Hepatocyte (in vitro differentiated cells): ENCODE measurements around the gene BPIFB2. TPM values are rescaled to one million over a fixed set of nuclear protein-coding genes. Genes with fewer than 3 reads are reported as not detected.

ENCODE experiments used
- DNase-seq: peaks from one replicate; pipeline ENCODE4 v3.0.0-alpha.2; 2016; ENCODE audit warnings: low spot score
- H2AFZ ChIP-seq: fragments of 200-600 bp; sonication (generic); 2 replicates; pipeline ENCODE4 v1.6.0; 2016; ENCODE audit warnings: antibody characterized with exemption, mild to moderate bottlenecking
- H3K27ac ChIP-seq: fragments of 200-600 bp; sonication (generic); 2 replicates; pipeline ENCODE4 v1.5.1; 2016; ENCODE audit warnings: mild to moderate bottlenecking
- H3K27me3 ChIP-seq: fragments of 200-600 bp; sonication (generic); 2 replicates; pipeline ENCODE4 v1.6.1; 2016
- H3K36me3 ChIP-seq: fragments of 200-600 bp; sonication (generic); replicated peaks from 2 replicates; pipeline ENCODE4 v1.5.1; 2016; ENCODE audit warnings: low read depth; ENCODE audit not compliant: insufficient read depth
- H3K4me1 ChIP-seq: fragments of 200-600 bp; sonication (generic); 2 replicates; pipeline ENCODE4 v1.5.1; 2016; ENCODE audit warnings: mild to moderate bottlenecking, moderate library complexity; ENCODE audit not compliant: insufficient read depth
- H3K4me2 ChIP-seq: fragments of 200-600 bp; sonication (generic); 2 replicates; pipeline ENCODE4 v1.6.0; 2016
- H3K4me3 ChIP-seq: fragments of 200-600 bp; sonication (generic); 2 replicates; pipeline ENCODE4 v1.5.1; 2016; ENCODE audit warnings: mild to moderate bottlenecking
- H3K79me2 ChIP-seq: fragments of 200-600 bp; sonication (generic); 2 replicates; pipeline ENCODE4 v1.6.0; 2017; ENCODE audit warnings: mild to moderate bottlenecking
- H3K9me2 ChIP-seq: fragments of 200-600 bp; sonication (generic); replicated peaks from 2 replicates; pipeline ENCODE4 v1.6.0; 2017; ENCODE audit warnings: mild to moderate bottlenecking; ENCODE audit not compliant: insufficient read depth
- H3K9me3 ChIP-seq: fragments of 200-600 bp; sonication (generic); 2 replicates; pipeline ENCODE4 v1.5.1; 2016; ENCODE audit warnings: low read depth, mild to moderate bottlenecking
- H4K20me1 ChIP-seq: fragments of 200-600 bp; sonication (generic); 2 replicates; pipeline ENCODE4 v1.6.0; 2016; ENCODE audit warnings: mild to moderate bottlenecking; ENCODE audit not compliant: insufficient read depth, poor library complexity, severe bottlenecking
- CTCF ChIP-seq: fragments of 200-600 bp; sonication (generic); IDR thresholded peaks from 2 replicates; pipeline ENCODE4 v1.5.1; 2016; ENCODE audit warnings: antibody characterized with exemption, mild to moderate bottlenecking; ENCODE audit not compliant: poor library complexity
- EZH2 ChIP-seq: fragments of 200-600 bp; sonication (generic); IDR thresholded peaks from 2 replicates; pipeline ENCODE4 v1.6.1; 2016; ENCODE audit warnings: antibody characterized with exemption, mild to moderate bottlenecking, borderline replicate concordance
- EZH2phosphoT487 ChIP-seq: fragments of 200-600 bp; sonication (generic); IDR thresholded peaks from one replicate; pipeline ENCODE4 v1.6.1; 2018; ENCODE audit warnings: antibody characterized with exemption, mild to moderate bottlenecking, low read depth, moderate library complexity; ENCODE audit not compliant: unreplicated experiment, severe bottlenecking
- WGBS: methylation state at CpG from one replicate; pipeline ENCODE4 v1.1.6; 2016; ENCODE audit warnings: low lambda C conversion rate; ENCODE audit errors: missing lambda C conversion rate; 5-methylcytosine and 5-hydroxymethylcytosine counted together
- polyA plus RNA-seq: library from polyadenylated mRNA; unstranded; fragments of >200 nt; fragmentation: Nextera tagmentation; extraction: Ambion mirVana; gene quantifications from 2 replicates; pipeline ENCODE4 v1.2.1, GENCODE V29; 2016
- total RNA-seq: library from RNA; depleted of rRNA; stranded (reverse); fragments of >200 nt; gene quantifications from 2 replicates; pipeline ENCODE4 v1.2.3, GENCODE V29; 2014

The BPIFB2 gene
- total and polyA plus RNA-seq, 2 experiments from 2014 or later, result 0.30 to 0.70 TPM

GRCh38 chr20:32967961-32968457 lies 39.5 kb upstream of the BPIFB2 start:
- Histone ChIP-seq H3K79me2 (no peaks in the 10 kb centered on the region), H3K27ac (no peak overlapping the region), H3K4me1 (peaks cover 7% of the 10 kb centered on the region), H3K4me2 (no peak overlapping the region), H3K36me3 (no peaks in the 10 kb centered on the region), H3K9me3 (no peaks in the 10 kb centered on the region), H2AFZ (no peak overlapping the region), H3K27me3 (no peaks in the 10 kb centered on the region), H3K4me3 (no peak overlapping the region), H3K9me2 (no peaks in the 10 kb centered on the region), H4K20me1 (no peaks in the 10 kb centered on the region)
- TF ChIP-seq CTCF (no peak), EZH2phosphoT487 (no peak), EZH2 (no peak)
- 92% methylated on average over 16 of the region's 16 CpGs for WGBS
- no peak for DNase-seq

DNA sequence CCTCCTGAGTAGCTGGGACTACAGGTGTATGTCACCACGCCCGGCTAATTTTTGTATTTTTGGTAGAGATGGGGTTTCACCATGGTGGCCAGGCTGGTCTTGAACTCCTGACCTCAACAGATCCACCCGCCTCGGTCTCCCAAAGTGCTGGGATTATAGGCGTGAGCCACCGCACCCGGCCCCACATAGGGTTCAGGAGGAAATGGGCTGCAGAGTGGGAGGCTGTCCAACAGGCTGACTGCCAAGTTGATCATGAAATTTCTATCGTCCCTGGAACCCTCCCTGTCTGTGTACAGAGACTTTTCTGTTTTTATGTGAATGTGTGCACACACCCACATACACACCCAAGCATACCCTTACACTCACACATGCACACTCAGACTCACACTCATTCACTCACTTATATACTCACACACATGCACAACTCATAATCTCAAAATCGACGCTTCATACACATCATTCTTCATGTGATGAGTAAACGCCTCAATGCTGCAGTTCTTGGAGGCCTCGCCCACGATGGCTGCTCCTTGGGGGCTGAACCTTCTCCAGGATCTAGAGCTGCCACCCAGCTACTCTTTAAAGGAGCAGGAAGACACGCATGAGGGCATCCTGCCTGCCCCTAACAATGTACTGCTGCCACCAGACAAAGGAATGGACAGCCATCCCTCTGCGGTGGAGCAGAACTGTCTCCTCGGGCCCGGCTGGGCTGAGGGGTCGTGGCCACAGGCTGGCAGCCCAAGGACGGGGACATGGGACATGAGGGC lies 38.8 kb upstream of the BPIFB2 start:
- no peaks in the 10 kb centered on the region for H3K27me3 ChIP-seq
- H3K9me3 ChIP-seq, result no peaks in the 10 kb centered on the region
- no peak overlapping the region for H3K4me2 ChIP-seq
- no peak overlapping the region for H2AFZ ChIP-seq
- no peak for DNase-seq
- whole genome bisulfite sequencing, result 83% methylated on average over 19 of the region's 19 CpGs
- H4K20me1 ChIP-seq, result no peaks in the 10 kb centered on the region
- H3K36me3 ChIP-seq, result no peaks in the 10 kb centered on the region
- H3K9me2 ChIP-seq, result no peaks in the 10 kb centered on the region
- TF ChIP-seq CTCF (no peak), EZH2phosphoT487 (no peak), EZH2 (no peak)
- peaks cover 7% of the 10 kb centered on the region for H3K4me1 ChIP-seq
- no peaks in the 10 kb centered on the region for H3K79me2 ChIP-seq
- H3K4me3 ChIP-seq, result no peak overlapping the region
- no peak overlapping the region for H3K27ac ChIP-seq

- H3K4me3 ChIP-seq, result no peak overlapping the region
- TF ChIP-seq EZH2, result no peak
- TF ChIP-seq EZH2phosphoT487, result no peak
- no peak for TF ChIP-seq CTCF
- H3K4me2 ChIP-seq, result no peak overlapping the region
- H3K27me3 ChIP-seq, result no peaks in the 10 kb centered on the region
- 77% methylated on average over 13 of the region's 13 CpGs for WGBS
- peaks cover 7% of the 10 kb centered on the region for H3K4me1 ChIP-seq
- no peak overlapping the region for H3K27ac ChIP-seq
- H4K20me1 ChIP-seq, result no peaks in the 10 kb centered on the region
- no peak overlapping the region for H2AFZ ChIP-seq
- no peaks in the 10 kb centered on the region for H3K36me3 ChIP-seq
- no peaks in the 10 kb centered on the region for H3K9me2 ChIP-seq
- no peaks in the 10 kb centered on the region for H3K79me2 ChIP-seq
- peak; percentile 4 for DNase-seq
- H3K9me3 ChIP-seq, result no peaks in the 10 kb centered on the region
These were observed 38.0 kb upstream of the BPIFB2 start for GRCh38 chr20:32969356-32970114.
